ENCODE data around the gene MLXIPL. TPM values are rescaled to one million over a fixed set of nuclear protein-coding genes. Genes with fewer than 3 reads are reported as not detected.
A peak's percentile ranks its signal among the peaks of the same experiment; 100 is the strongest.

MLXIPL gene, protein sequence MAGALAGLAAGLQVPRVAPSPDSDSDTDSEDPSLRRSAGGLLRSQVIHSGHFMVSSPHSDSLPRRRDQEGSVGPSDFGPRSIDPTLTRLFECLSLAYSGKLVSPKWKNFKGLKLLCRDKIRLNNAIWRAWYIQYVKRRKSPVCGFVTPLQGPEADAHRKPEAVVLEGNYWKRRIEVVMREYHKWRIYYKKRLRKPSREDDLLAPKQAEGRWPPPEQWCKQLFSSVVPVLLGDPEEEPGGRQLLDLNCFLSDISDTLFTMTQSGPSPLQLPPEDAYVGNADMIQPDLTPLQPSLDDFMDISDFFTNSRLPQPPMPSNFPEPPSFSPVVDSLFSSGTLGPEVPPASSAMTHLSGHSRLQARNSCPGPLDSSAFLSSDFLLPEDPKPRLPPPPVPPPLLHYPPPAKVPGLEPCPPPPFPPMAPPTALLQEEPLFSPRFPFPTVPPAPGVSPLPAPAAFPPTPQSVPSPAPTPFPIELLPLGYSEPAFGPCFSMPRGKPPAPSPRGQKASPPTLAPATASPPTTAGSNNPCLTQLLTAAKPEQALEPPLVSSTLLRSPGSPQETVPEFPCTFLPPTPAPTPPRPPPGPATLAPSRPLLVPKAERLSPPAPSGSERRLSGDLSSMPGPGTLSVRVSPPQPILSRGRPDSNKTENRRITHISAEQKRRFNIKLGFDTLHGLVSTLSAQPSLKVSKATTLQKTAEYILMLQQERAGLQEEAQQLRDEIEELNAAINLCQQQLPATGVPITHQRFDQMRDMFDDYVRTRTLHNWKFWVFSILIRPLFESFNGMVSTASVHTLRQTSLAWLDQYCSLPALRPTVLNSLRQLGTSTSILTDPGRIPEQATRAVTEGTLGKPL
- total RNA-seq (2022) (15.6 and 19.8 TPM in 2 replicates), Bru-seq, nascent RNA (percentile 49 among the genes with signal in this experiment), BruChase-seq, experiment 1, labeled RNA remaining after a 2-hour chase (percentile 56 among the genes with signal in this experiment), BruChase-seq, experiment 2, labeled RNA remaining after a 6-hour chase (percentile 60 among the genes with signal in this experiment)
- long read RNA-seq, partial matches to known transcripts, result 3 of 4 reads
- long read RNA-seq, other reads (novel, unspliced or antisense), result 1 of 4 reads

DNA sequence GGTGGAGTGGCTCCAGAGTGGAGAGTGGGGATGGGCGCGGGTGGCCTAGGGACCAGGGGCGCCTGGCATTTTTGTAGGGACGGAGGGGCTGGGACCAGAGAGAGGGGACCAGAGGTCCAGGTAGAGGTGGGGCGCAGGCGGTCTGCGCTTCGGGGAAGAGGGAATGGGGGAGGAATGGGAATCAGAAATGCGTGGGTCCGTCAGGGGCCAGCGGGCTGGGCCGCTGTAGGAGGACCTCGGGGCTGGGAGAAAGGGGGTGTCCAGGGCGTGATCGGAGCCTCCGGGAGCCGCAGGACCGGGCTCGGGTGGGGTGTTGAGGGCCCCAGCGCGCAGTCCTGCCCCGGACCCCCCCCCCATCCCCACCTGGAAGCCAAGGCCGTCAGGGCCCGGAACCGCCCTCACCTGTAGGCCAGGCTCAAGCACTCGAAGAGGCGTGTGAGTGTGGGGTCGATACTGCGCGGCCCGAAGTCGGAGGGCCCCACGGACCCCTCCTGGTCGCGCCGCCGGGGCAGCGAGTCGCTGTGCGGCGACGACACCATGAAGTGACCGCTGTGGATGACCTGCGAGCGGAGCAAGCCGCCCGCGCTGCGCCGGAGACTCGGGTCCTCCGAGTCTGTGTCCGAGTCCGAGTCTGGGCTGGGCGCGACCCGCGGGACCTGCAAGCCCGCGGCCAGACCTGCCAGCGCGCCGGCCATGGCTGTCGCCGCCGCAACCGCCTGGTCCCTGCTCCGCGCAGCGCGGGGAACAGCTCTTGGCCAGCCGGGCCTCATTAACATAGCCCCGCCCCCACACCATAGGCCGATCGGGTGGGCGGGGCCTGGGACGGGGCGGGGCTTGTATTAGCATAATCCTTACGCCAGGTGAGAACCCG, at the start of gene MLXIPL:
Gene MLXIPL (minus strand): TSS at position 725 of the 871 bp plus-strand sequence. CDS start 30 bp downstream, at position 695.
- TF ChIP-seq, protein P1, sequence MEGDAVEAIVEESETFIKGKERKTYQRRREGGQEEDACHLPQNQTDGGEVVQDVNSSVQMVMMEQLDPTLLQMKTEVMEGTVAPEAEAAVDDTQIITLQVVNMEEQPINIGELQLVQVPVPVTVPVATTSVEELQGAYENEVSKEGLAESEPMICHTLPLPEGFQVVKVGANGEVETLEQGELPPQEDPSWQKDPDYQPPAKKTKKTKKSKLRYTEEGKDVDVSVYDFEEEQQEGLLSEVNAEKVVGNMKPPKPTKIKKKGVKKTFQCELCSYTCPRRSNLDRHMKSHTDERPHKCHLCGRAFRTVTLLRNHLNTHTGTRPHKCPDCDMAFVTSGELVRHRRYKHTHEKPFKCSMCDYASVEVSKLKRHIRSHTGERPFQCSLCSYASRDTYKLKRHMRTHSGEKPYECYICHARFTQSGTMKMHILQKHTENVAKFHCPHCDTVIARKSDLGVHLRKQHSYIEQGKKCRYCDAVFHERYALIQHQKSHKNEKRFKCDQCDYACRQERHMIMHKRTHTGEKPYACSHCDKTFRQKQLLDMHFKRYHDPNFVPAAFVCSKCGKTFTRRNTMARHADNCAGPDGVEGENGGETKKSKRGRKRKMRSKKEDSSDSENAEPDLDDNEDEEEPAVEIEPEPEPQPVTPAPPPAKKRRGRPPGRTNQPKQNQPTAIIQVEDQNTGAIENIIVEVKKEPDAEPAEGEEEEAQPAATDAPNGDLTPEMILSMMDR (IDR thresholded peaks at IDR 0.05; ENCODE audit: insufficient read depth in 1 of 2, low read depth in 1 of 2, low read length in 1 of 2, severe bottlenecking in 1 of 2, unreplicated experiment in 1 of 2), result no peak
- peaks cover 8% of the 10 kb centered on the region for H3K4me1 Mint-ChIP-seq (ENCODE audit: low read depth, unreplicated experiment)
- intact Hi-C loops (cut with micrococcal nuclease; ENCODE audit: unreplicated experiment), result loop anchor here (1.0 to 5.0 kb wide), 2 partner anchors 46 to 93 kb away; partner anchors contain the start of genes STX1A and TBL2
- H3K27ac Mint-ChIP-seq (ENCODE audit: unreplicated experiment), result no peak within 1 kb of the TSS
- ChIA-PET POLR2A (interaction anchor here (0.5 to 1.1 kb wide), 5 partner anchors 11 to 114 kb away, joined by 3 to 4 read pairs (median 3); partner anchors contain the start of gene ABHD11), CTCF (interaction anchor here (0.6 to 1.7 kb wide), 9 partner anchors 10 to 578 kb away, joined by 3 to 11 read pairs (median 3); no protein-coding TSS in a partner anchor)
- H3K27me3 ChIP-seq (replicated peaks; ENCODE audit: control insufficient read depth, insufficient read depth, low read length), result no peaks in the 10 kb centered on the region
- H3K4me3 ChIP-seq (ENCODE audit: low read depth, low read length), result peak within 1 kb of the TSS; percentile 98
- H3K9me3 Mint-ChIP-seq (ENCODE audit: unreplicated experiment), result no peaks in the 10 kb centered on the region
- no TSS peak for BruUV-seq (replicated peaks)
- no peaks in the 10 kb centered on the region for H3K36me3 ChIP-seq (ENCODE audit: control insufficient read depth, insufficient read depth, low read length)
- peaks cover 6% of the 10 kb centered on the region for H3K36me3 Mint-ChIP-seq (ENCODE audit: insufficient read depth, unreplicated experiment)
- no peaks in the 10 kb centered on the region for H3K9me3 ChIP-seq
- peak; percentile 93 to 94 for DNase-seq
- H3K4me3 Mint-ChIP-seq (ENCODE audit: unreplicated experiment), result peak within 1 kb of the TSS; percentile 88
- H3K4me1 ChIP-seq, result peaks cover 18% of the 10 kb centered on the region
- peaks cover 3% of the 10 kb centered on the region for H3K27me3 Mint-ChIP-seq (ENCODE audit: insufficient read depth, unreplicated experiment)

DNA sequence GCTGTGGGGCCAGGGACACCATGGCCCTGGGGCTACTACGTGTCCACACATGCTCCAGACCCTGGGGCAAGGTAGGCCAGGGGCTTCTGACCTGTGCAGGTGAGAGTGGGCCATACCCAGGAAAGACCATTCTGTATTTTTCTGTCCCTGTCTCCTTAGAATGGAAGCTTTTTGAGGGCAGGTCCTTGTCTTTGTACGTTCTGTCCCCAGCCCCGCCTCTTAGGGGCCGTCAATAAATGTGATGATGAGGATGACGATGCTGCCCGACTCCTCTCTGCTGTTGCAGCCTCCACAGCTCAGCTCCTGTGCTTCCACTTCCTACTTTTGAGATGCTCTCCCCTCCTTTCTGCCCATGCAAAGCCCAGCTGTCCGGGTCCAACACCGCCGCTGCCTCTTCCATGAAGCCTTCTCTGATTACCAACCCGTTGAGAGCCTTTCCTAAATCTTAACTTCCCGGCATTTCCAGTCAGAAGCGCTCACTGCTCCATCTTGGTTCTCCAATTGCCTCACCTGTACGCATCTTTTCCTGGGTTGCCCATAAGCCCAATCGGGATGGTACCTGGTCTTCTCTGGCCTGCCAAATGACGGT, 47.6 kb upstream of the MLXIPL start:
- intact Hi-C loops (cut with micrococcal nuclease; ENCODE audit: unreplicated experiment), result no loop called here
- no peak for DNase-seq
- H3K4me3 Mint-ChIP-seq (ENCODE audit: unreplicated experiment), result no peak overlapping the region
- H3K36me3 Mint-ChIP-seq (ENCODE audit: insufficient read depth, unreplicated experiment), result peaks cover 12% of the 10 kb centered on the region
- peaks cover 4% of the 10 kb centered on the region for H3K4me1 Mint-ChIP-seq (ENCODE audit: low read depth, unreplicated experiment)
- peaks cover 3% of the 10 kb centered on the region; the same call in 1 of the 2 replicates for H3K4me1 ChIP-seq
- TF ChIP-seq, protein P1 (IDR thresholded peaks at IDR 0.05; ENCODE audit: insufficient read depth in 1 of 2, low read depth in 1 of 2, low read length in 1 of 2, severe bottlenecking in 1 of 2, unreplicated experiment in 1 of 2), result no peak
- CTCF ChIA-PET, result no interaction called here
- H3K9me3 ChIP-seq, result no peaks in the 10 kb centered on the region
- no peak overlapping the region for H3K27ac Mint-ChIP-seq (ENCODE audit: unreplicated experiment)
- no TSS peak for BruUV-seq (replicated peaks)
- no peaks in the 10 kb centered on the region for H3K27me3 ChIP-seq (replicated peaks; ENCODE audit: control insufficient read depth, insufficient read depth, low read length)
- POLR2A ChIA-PET, result interaction anchor here (0.6 kb wide), 1 partner anchor 94 kb away, joined by 3 read pairs; the partner anchor contains the start of gene TBL2
- H3K9me3 Mint-ChIP-seq (ENCODE audit: unreplicated experiment), result no peaks in the 10 kb centered on the region
- no peak overlapping the region for H3K4me3 ChIP-seq (ENCODE audit: low read depth, low read length)
- no peaks in the 10 kb centered on the region for H3K36me3 ChIP-seq (ENCODE audit: control insufficient read depth, insufficient read depth, low read length)
- H3K27me3 Mint-ChIP-seq (ENCODE audit: insufficient read depth, unreplicated experiment), result no peaks in the 10 kb centered on the region
